ENCODE data around the gene SEMA4C.

SEMA4C gene, protein sequence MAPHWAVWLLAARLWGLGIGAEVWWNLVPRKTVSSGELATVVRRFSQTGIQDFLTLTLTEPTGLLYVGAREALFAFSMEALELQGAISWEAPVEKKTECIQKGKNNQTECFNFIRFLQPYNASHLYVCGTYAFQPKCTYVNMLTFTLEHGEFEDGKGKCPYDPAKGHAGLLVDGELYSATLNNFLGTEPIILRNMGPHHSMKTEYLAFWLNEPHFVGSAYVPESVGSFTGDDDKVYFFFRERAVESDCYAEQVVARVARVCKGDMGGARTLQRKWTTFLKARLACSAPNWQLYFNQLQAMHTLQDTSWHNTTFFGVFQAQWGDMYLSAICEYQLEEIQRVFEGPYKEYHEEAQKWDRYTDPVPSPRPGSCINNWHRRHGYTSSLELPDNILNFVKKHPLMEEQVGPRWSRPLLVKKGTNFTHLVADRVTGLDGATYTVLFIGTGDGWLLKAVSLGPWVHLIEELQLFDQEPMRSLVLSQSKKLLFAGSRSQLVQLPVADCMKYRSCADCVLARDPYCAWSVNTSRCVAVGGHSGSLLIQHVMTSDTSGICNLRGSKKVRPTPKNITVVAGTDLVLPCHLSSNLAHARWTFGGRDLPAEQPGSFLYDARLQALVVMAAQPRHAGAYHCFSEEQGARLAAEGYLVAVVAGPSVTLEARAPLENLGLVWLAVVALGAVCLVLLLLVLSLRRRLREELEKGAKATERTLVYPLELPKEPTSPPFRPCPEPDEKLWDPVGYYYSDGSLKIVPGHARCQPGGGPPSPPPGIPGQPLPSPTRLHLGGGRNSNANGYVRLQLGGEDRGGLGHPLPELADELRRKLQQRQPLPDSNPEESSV

DNA sequence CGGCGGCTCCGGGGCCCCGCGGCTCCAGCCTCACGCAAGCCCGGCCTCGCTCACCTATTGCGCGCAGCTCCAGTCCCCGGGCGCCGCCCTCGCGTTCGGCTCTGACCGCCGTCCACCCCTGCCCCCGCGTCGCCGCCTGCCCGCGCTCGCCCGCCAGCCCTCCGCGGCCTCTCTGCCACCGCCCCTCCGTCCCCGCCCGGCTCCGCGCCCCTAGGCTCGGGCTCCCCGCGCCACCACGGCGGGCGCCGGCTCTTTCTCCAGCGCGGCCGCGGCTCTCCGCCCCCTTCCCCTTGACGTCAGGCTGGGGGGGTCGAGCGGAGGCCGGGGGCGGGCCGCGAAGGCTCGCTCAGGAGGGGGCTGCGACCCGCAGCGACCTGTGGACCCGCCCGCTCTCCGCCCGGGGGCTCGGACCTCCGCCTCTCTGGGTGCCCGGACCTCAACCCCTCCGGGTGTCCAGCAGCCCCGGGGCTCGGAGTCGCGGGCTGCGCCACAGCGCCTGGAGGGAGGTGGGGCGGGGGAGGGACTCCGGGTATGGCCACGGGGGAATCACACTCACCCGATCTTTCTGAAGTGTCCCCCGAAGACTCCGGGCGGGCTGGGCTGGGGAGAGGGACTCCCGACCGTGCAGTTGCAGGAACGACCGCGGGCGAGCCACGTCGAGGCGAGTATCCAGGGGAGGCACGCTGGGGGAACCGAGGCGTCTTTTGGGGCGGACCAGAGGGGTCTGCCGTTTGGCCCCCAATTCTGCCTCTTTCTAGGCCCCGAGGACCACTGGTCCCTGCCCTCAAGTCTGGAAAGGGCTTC lies at the start of gene SEMA4C:
TSS of gene SEMA4C (minus strand) at position 259 of the 804 bp plus-strand sequence. CDS start 2,194 bp downstream, outside the sequence.
- no peak for DNase-seq

DNA sequence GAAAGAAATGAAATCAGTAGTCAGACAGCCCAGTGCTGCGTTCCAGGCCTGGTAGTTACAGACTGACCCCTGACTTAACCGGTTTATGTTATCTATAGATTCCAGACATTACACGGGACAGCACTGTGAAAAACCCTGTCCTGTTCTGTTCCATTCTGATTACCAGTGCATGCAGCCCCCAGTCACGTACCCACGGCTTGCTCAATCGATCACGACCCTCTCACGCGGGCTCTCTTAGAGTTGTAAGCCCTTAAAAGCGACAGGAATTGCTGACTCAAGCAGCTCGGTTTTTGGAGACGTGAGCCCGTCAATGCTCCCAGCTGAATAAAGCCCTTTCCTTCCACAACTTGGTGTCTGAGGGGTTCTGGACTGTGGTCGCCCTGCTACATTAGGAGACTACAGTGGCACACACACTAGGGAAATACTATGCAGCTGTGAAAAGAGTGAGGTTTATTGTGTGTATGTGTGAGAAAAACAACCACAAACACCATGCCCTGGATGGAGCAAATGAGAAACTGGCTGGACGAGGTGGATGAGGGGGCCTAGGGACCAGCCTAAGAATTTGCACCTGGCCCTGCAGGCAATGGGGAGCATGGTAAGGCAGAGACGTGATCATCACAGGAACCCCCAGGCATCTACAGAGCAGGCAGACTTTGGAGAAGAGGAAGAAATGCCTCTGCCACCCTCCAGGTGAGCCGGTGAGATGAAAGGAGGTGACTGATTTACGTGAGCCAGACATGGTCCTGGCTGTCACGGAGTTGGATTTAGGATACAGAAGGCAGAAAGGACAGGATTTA lies 49.1 kb upstream of the SEMA4C start:
- no peak for DNase-seq

DNA sequence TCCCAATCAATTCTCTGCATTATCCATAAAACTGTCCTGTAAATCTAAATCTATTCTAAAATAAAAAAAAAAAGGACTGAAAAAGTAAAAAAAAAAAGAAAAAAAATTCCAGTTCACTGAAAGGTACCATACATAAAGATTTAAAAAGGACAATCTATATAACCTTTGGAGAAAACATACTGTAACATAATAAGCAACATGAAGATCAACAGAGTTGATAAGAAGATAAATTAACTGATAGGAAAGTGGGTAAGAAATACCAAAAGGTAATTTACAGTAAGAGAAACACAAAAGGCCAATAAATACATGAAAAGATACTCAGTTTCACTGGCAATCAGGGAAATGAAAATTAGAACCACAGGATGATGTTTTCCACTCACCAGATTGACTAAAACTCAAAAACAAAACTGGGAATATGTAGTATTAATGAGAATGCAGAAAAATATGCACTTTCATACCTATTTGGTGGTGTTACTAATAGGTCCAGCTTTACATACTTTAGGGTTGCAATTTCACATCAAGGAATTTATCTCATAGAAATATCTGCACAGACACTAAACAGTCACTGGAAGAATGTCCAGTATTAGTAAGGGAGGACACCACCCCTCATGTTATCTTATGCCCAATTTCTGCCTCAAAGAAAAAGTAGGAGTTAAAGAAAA lies 48.3 kb upstream of the SEMA4C start:
- DNase-seq, result no peak

DNA sequence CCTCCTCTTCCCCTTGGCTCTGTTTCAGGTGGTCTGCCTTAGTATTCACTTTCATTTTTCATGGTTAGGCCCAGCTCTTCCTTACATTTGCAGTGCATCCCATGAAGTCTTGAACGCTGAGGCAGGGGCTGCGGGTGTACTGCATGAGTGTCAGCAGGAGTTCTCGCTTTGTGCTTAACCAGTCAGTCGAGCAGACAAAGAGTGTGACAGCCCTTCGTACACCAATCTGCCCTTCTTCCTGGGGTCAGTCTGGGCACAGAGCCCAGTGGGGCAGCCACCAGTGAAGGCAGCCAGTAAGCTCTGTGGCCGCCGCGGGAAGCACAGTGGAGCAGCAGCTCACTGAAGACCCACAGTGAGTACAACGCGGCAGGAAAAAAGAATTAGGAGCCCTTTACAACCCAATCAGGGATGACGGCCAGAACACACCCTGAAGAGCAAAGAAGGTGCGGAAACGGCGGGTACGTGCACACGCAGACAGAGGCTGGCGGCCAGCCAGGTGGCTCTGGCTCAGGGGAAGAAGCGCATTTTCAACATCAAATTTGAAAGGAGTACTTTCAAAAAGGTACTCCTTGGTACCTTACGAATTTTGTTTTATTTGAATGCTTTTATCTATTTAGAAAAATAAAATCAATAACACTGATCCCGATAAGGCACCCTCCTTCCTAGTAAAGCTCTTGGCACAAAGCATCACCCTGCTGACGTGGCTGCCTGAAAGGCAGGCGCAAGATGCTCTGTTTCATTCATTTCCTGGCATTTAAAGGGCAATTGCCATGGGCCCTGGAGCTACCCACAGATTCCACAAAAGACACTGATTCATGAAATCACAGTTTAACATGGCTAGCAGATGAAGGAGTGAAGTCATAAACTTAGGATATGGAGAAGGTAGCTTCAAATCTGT lies 47.0 kb upstream of the SEMA4C start:
- no peak for DNase-seq

DNA sequence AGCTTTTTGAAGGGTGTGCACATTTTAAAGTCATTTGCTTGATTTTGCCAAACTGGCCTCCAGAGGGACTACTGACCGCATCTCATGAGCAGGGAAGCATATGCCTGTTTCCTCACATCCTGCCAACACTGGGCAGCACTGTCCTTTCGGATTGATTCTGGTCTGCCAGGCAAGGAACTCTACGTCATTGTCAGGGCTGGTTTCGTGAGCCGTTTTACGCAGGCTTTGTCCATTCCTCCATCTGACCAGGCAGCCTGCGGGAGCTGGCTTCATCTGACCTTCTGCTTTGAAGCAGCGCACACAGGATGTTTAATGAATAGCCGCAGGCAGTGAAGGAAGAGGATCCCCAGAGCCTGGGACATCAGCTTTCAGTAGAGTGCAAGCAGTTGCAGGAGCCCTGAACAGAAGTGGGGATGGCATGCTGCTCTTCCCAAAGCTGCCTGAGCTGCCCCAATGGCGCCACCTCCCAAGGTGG lies 46.3 kb upstream of the SEMA4C start:
- DNase-seq, result no peak

DNA sequence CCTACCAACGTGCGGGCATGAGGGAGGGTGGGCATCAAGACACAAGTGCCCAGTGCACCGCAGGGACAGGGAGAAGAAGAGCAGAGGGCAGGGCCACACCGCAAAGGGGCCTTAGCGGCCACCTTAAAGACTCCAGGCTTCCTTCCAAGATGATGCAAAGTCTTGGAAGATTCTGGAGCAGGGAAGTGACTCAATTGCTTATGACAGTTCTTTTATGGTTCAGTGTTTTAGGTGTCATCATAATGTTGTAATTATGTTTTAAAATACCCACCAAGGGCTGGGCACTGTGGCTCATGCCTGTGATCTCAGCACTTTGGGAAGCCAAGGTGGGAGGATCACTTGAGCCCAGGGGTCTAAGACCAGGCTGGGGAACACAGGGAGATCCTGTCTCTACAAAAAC lies 44.5 kb upstream of the SEMA4C start:
- no peak for DNase-seq

DNA sequence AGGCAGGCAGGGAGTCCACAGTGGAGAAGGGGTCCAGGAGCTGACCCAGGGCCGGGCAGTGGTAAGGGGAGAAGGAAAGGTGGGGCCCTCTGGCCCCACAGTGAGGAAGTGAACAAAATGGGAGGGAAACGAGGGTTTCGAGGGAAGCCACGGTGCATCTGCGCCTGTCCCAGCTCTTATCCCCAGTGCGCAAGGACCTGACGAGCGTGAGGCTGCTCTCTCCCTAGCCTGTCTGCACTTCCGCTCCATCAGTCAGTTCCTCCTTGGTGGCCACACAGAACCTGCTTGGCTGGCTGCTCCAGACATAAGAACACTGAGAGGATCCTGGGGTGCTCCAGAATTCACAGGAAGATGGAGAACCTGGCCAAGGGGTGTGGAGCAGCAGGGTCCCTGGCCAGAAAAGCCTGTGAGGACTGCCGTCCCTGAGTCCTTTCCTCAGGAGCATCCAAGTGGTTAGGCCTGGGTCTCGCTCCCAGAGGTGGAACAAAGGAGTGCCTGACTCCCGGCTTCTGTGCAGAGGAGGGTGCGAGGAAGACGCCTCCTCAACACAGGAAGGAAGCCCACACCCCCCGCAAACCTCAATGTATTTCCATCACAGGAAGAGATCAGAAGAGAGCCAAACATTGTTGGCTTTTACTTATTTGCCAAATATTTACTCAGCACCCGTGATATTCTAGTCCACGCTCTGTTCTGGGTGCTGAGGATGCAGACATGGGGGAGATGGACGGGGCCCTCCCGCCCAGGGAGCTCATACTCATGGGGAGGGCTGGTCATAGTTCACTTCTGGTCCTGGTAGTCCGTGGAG lies 43.7 kb upstream of the SEMA4C start:
- no peak for DNase-seq

DNA sequence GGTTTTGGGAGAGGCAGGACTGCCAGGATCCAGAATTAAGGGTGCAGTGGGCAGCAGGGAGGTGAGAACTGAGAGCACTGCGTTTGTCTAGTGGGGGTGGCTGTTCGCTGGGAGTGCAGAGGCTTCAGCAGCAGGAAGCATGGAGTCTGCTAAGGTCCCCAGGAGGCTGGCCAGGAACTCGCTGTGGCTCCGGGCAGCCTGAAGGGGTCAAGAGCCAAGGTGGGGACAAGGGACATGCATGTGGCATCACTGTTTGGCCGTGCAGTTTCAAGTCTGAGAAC lies 43.2 kb upstream of the SEMA4C start:
- DNase-seq, result no peak

DNA sequence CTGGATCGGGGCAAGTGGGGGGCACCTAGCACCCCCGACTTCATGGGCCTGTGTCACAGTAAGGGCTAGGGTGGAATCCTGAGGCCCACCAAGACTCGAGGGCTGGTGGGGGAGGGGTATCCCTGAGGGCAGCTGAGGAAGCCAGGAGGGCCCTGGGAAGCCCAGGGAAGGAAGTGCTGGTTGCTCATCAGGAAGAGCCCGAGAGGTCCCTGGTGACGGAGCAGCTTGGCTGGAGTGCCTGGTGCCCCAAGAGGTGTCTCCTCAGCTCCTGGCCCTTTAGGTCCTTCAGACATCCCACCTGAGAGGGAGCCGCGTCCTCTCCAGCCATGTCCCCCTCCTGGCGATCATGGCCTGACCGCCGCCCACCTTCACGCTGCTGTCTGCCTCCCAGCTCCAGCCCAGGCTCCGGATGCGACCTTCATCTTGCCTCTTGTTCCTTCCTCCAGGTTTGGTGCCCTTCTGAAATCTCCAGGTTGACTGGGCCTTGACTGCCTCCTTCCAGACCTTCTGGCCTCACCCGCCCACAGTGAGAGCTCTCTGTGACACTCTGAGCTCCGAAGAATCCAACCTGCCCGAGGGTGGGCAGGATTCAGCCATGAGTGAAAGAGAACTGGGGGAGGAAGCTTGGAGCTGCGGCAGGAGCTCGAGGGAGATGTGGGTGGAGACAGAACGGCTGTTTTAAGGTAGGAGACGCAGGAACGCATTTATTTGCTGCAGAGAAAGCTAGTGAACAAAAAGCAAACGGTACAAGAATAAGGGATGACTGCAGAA lies 42.7 kb upstream of the SEMA4C start:
- no peak for DNase-seq

DNA sequence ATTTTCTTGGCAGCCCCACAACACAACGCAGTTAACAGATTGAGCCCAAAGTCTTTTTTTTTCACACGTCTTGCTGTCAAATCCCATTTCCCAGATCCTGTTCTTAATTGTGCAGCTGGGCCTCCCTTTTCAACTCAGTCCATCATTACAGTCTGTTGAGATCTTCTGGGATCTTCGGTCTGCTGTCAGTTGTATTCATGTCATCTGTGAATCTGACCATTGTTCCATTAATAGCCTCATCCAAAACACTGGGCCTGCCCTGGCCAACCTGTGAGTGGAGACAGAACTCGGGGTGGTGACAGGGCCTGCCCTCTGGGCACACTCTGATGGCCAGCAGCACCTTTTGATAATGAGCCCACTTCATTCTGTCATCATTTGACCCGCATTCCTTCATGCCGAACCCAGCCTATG lies 39.7 kb upstream of the SEMA4C start:
- DNase-seq, result no peak

DNA sequence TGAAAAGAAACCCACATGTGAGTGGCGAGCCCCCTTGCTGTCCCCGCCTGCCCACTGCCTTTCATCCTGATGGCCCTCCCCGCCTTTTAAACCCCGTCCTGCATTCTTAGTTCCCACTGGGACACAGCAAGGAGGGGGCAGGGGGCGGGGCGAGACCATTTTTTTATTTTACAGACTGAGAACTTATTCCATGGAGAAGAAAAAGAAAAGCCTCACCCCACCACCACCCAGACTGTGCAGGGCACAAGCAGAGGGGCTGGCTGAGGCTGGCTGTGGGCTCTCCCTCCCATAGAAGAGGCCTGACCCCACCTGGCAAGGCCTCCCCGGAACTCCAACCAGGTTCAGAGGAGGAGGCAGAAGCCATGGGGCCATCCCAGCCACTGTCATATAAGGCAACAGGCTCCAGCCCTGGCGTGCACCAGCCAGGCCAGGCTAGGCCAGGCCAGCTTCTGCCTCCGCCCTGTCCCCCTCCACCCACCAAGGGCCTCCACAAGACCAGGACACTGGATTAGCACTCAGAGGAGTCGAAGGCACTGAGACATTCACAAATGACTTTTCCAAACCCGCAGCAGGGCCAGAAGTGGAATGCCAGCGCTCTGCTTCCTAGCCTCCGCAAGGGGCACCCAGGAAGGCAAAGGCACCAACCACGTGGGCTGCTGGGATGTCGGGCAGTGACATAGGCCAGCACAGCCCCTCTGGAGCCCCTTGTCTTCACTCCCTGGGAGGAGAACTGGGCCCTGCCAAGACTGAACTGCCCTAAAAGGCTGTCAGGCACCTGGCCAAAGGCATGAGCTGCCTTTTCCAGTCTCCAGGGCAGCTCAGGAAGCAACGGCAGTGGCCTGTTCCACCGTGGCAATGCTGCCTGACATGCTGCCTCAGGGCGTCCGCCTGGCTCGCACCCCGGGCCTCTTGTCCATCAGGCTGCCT lies 37.5 kb upstream of the SEMA4C start:
- no peak for DNase-seq

DNA sequence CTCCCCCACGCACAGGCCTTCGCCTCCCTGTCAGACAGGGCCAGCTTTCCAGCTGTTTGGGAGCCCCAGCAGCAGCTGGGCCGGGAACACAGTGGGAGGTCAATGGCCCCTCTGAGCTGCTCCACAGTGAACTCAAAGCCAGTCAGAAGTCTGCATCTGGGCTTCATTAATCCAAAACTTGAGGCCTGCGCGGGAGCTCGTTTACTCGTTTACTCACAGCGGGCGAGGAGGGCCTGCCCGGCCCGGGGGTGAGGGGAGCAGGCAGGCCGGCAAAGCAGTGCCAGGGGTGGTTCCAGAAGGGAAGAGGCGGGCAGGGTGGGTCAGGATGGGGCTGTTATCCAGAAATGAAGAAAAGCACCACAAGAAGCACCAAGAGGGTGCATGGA lies 36.8 kb upstream of the SEMA4C start:
- DNase-seq, result no peak

DNA sequence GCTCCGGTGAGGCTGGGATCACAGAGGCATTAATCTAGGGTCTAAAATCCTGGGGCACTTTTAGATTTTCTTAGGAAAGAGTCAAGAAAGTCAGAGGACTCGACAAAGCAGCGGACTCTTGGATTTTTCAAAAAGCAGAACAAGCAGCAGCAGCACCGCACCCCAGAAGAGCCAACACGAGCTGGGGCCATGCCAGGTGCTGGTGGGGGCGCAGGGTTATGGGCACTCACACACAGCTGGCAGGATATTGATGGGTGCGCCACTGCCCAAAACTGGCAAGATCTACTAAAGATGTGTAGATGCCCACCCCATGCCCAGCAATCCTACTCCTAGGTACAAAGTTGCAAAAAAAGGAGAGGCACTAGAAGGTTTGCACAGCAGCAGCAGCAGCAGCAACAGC lies 33.9 kb upstream of the SEMA4C start:
- no peak for DNase-seq

DNA sequence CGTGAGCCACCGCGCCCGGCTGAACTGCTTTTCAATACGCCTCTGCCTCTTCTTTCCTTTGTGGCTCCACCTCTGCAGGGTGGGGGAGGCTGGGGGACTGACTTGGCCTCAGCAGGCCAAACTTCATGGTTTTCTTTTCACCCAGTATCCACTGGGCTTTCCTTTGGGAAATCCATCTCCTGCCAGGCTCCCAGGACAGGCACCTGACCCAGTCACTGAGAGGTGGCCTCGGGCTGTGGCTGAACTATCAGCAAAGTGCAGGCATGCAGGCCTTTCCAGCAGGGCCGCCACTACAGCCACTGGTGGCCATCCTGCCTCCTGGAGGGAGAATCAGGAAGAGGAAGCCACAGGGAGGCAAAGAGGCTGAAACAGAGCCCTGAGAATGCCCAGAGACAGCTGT lies 33.4 kb upstream of the SEMA4C start:
- DNase-seq, result no peak

DNA sequence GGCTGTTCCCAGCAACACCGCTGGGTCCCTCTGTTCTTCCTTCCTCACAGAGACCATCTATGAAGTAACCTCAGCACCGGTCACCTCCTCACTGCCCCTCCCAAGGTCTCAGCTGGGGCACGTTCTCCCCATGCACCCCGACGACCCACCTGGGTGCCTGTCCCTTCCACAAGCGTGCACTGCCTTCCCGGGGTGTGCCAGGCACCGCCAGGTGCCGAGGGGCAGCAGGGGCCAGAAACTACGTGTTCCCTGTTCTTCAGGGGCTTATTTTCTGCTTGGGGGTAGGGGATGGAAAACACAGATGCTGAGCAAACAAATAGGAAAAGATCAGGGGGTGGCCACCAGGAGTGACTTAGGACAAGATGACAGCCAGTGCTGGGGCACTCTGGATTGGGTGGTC lies 30.4 kb upstream of the SEMA4C start:
- DNase-seq, result no peak

DNA sequence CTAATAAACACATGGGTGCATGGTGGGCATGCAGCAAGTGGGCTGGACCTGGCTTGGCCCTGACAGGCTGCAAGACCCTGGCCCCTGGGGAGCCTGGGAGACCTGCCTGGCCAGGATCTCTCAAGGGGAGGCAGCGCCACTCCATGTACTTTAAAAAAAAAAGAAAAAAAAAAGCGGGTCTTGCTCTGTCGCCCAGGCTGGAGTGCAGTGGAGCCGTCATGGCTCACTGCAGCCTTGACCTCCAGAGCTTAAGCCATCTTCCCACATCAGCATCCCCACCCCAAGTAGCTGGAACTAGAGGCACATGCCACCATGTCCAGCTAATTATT lies 29.5 kb upstream of the SEMA4C start:
- no peak for DNase-seq

DNA sequence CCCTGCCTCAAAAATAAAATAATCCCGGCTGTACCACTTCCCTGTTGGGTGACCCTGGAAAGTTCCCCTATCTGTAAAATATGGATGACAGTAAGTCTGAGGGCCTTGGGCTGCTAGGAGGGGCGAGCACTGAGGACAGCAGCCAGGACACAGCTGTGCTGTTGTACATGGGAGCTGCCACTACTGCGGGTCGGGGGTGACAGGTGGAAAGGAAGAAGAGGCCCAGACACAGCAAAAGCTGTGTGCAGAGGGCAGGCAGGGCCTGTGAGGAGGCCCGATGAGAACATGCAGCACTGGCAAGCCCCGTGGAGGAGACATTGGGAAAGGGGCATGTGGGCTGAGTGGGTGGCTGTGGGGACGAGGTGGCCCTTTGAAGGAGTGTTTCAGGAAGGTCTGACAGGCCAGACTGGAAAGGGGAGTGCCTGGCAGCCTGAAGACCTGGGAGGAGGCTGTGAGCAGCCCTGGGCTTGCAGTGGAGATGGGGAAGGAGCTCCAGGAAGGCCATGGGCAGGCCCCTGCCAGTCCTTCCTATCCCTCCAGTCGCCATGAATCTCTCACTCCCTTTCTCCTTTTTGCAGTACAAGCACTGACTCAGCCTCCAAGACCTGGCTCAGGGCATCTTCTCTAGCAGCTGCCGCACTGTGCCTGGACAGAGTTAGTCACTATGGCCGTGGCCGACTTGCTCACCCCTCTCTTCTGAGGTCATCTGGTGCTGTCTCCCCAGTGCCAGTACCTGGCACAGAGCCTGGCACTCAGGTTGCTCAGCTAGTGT lies 28.9 kb upstream of the SEMA4C start:
- no peak for DNase-seq

DNA sequence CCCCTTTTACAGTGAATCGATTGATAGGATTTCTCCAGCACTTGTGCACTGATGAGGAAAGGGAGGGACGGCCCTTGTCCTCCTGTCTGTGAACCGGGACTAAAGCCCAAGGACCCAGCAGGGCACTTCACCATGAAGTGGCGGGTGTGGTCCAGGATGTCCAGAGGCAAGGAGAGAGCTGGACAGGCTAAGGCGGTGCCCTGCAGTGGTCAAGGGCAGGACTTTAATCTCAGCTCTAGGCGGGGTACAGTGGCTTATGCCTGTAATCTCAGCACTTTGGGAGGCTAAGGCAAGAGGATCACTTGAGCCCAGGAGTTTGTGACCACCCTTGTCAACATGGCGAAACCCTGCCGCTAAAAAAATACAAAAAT lies 28.2 kb upstream of the SEMA4C start:
- DNase-seq, result no peak

Data from T1000 (cell line).